GM23338 (cell line): ENCODE data around the gene EEPD1. TPM values are rescaled to one million over a fixed set of nuclear protein-coding genes. Genes with fewer than 3 reads are reported as not detected.
"Not testable (repeated sequence)": the region's sequence is repeated elsewhere in the genome, so short reads cannot be mapped to it uniquely, and the experiment has no call there.

Experiments
- ATAC-seq: fragments of 200-7000 bp; cut with Tn5 transposase; 3 replicates; pipeline ENCODE4 v1.9.1; 2020
- DNase-seq: peaks from one replicate; pipeline ENCODE4 v3.0.0-alpha.2; 2015; ENCODE audit warnings: low spot score
- H2AFZ ChIP-seq: fragments of 200-600 bp; sonication (generic); 2 replicates; pipeline ENCODE4 v1.8.0; 2016; ENCODE audit warnings: antibody characterized with exemption, mild to moderate bottlenecking, moderate library complexity
- H3F3A ChIP-seq: fragments of 200-600 bp; sonication (generic); replicated peaks from 2 replicates; pipeline ENCODE4 v1.8.0; 2017; ENCODE audit warnings: antibody characterized with exemption, mixed run types, low read depth
- H3K27ac ChIP-seq: fragments of 200-600 bp; sonication (generic); 2 replicates; pipeline ENCODE4 v1.6.1; 2016; ENCODE audit warnings: low read depth
- H3K27me3 ChIP-seq: fragments of 200-600 bp; sonication (generic); 2 replicates; pipeline ENCODE4 v1.8.0; 2016; ENCODE audit warnings: mild to moderate bottlenecking, mixed run types, moderate library complexity; ENCODE audit not compliant: insufficient read depth
- H3K36me3 ChIP-seq: fragments of 200-600 bp; sonication (generic); 2 replicates; pipeline ENCODE4 v1.8.0; 2016; ENCODE audit warnings: mild to moderate bottlenecking; ENCODE audit not compliant: insufficient read depth
- H3K4me1 ChIP-seq: fragments of 200-600 bp; sonication (generic); 2 replicates; pipeline ENCODE4 v1.8.0; 2016; ENCODE audit warnings: mild to moderate bottlenecking, moderate library complexity; ENCODE audit not compliant: insufficient read depth
- H3K4me2 ChIP-seq: fragments of 200-600 bp; sonication (generic); 2 replicates; pipeline ENCODE4 v1.7.1; 2017; ENCODE audit warnings: mixed run types
- H3K4me3 ChIP-seq: fragments of 200-600 bp; sonication (generic); 2 replicates; pipeline ENCODE4 v1.6.1; 2016; ENCODE audit warnings: mixed run types
- H3K79me2 ChIP-seq: fragments of 200-600 bp; sonication (generic); replicated peaks from 2 replicates; pipeline ENCODE4 v1.8.0; 2017; ENCODE audit warnings: mild to moderate bottlenecking; ENCODE audit not compliant: insufficient read depth
- H3K9me2 ChIP-seq: fragments of 200-600 bp; sonication (generic); 2 replicates; pipeline ENCODE4 v1.8.0; 2017; ENCODE audit not compliant: insufficient read depth
- H4K20me1 ChIP-seq: fragments of 200-600 bp; sonication (generic); replicated peaks from 2 replicates; pipeline ENCODE4 v1.8.0; 2017; ENCODE audit warnings: mild to moderate bottlenecking; ENCODE audit not compliant: insufficient read depth
- H3K27ac Mint-ChIP-seq: 2 replicates; pipeline ENCODE4 v1.8.0; 2020; ENCODE audit warnings: inconsistent platforms, mild to moderate bottlenecking, moderate library complexity, mixed read lengths
- H3K27me3 Mint-ChIP-seq: 3 replicates; pipeline ENCODE4 v1.8.0; 2022; ENCODE audit warnings: low read depth, mild to moderate bottlenecking, moderate library complexity, mixed read lengths, inconsistent platforms; ENCODE audit not compliant: insufficient read depth, poor library complexity
- H3K36me3 Mint-ChIP-seq: 3 replicates; pipeline ENCODE4 v1.8.0; 2021; ENCODE audit warnings: low read depth, mild to moderate bottlenecking, inconsistent platforms, moderate library complexity, mixed read lengths
- H3K4me1 Mint-ChIP-seq: 3 replicates; pipeline ENCODE4 v1.8.0; 2020; ENCODE audit warnings: mild to moderate bottlenecking, inconsistent platforms, mixed read lengths
- H3K4me3 Mint-ChIP-seq: 3 replicates; pipeline ENCODE4 v1.8.0; 2021; ENCODE audit warnings: moderate library complexity, mild to moderate bottlenecking, inconsistent platforms, mixed read lengths
- H3K9me3 Mint-ChIP-seq: 3 replicates; pipeline ENCODE4 v1.8.0; 2020; ENCODE audit warnings: moderate library complexity, mild to moderate bottlenecking, inconsistent platforms, mixed read lengths
- CREB1 ChIP-seq: fragments of 250-450 bp; sonication (Bioruptor Pico); IDR thresholded peaks from 2 replicates; pipeline ENCODE4 v1.5.0; 2020; ENCODE audit warnings: low read depth, mild to moderate bottlenecking, moderate library complexity
- JUNB ChIP-seq: IDR thresholded peaks from one replicate; pipeline ENCODE4 v1.6.1; 2016; ENCODE audit warnings: antibody characterized with exemption; ENCODE audit not compliant: unreplicated experiment
- NANOG ChIP-seq: IDR thresholded peaks from 2 replicates; pipeline ENCODE4 v1.6.1; 2016; ENCODE audit warnings: antibody characterized with exemption, borderline replicate concordance
- STAT1 ChIP-seq: IDR thresholded peaks from one replicate; pipeline ENCODE4 v1.6.1; 2016; ENCODE audit warnings: antibody characterized with exemption; ENCODE audit not compliant: unreplicated experiment
- ZNF331 ChIP-seq: fragments of 250-450 bp; sonication (Bioruptor Pico); IDR thresholded peaks from 2 replicates; pipeline ENCODE4 v1.5.0; 2020; ENCODE audit warnings: low read depth, mild to moderate bottlenecking, moderate library complexity
- polyA plus RNA-seq: library from polyadenylated mRNA; unstranded; fragments of >200 nt; fragmentation: Nextera tagmentation; extraction: Ambion mirVana; gene quantifications from 2 replicates; pipeline ENCODE4 v1.2.1, GENCODE V29; 2016
- total RNA-seq: library from RNA; depleted of rRNA; stranded (reverse); fragments of >200 nt; shearing (Covaris generic); gene quantifications from 2 replicates; pipeline ENCODE4 v1.2.3, GENCODE V29; 2014
- TF ChIP-seq, protein P1 (sequence below): IDR thresholded peaks from one replicate; pipeline ENCODE4 v1.6.1; 2018; ENCODE audit warnings: antibody characterized with exemption; ENCODE audit not compliant: unreplicated experiment
- TF ChIP-seq, protein P2 (sequence below): fragments of 250-450 bp; sonication (Bioruptor Pico); IDR thresholded peaks from 2 replicates; pipeline ENCODE4 v1.5.0; 2020; ENCODE audit warnings: mild to moderate bottlenecking, moderate library complexity

Gene EEPD1
- total and polyA plus RNA-seq, 2 experiments from 2014 or later: 4.1 to 17.1 TPM

DNA sequence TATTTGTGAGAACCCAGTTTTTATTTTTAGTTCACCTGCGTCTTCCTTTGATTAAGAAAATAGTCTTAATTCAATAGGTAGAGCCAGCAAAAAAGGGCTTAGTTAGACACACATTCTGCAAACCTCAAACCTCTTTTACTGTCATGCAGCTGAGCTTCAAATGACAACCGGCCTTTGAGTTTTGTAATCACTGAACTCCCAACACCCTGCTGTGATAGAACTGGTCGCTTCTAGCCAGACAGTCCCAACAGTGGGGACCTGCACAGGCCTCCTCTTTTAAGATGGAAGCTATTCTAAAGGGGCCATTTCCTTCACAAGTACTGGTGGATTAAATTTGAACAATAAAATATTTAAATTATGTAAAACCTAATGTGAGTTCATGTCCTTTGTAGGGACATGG is 90.3 kb downstream of the EEPD1 start:
- not testable (repeated sequence) for H3K4me3 Mint-ChIP-seq, ATAC-seq, H3K4me1 Mint-ChIP-seq, H3K4me2 ChIP-seq, H3K27ac Mint-ChIP-seq, H2AFZ ChIP-seq, H3K27me3 ChIP-seq, H3K27ac ChIP-seq, H3K36me3 ChIP-seq, H4K20me1 ChIP-seq, H3K79me2 ChIP-seq, H3K4me1 ChIP-seq, H3K4me3 ChIP-seq, H3K9me2 ChIP-seq, DNase-seq, H3F3A ChIP-seq, H3K27me3 Mint-ChIP-seq
- peaks cover 24% of the 10 kb centered on the region for H3K36me3 Mint-ChIP-seq
- peaks cover 12% of the 10 kb centered on the region for H3K9me3 Mint-ChIP-seq

DNA sequence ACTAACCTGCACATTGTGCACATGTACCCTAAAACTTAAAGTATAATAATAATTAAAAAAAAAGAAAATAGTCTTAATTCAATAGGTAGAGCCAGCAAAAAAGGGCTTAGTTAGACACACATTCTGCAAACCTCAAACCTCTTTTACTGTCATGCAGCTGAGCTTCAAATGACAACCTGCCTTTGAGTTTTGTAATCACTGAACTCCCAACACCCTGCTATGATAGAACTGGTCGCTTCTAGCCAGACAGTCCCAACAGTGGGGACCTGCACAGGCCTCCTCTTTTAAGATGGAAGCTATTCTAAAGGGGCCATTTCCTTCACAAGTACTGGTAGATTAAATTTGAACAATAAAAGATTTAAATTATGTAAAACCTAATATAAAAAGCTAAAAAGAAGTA is 90.9 kb downstream of the EEPD1 start:
- not testable (repeated sequence) for H3K27ac Mint-ChIP-seq, H3K4me1 ChIP-seq, H3F3A ChIP-seq, H4K20me1 ChIP-seq, H3K4me2 ChIP-seq, H3K9me2 ChIP-seq, H2AFZ ChIP-seq, H3K27me3 ChIP-seq, H3K27ac ChIP-seq, H3K27me3 Mint-ChIP-seq, H3K79me2 ChIP-seq, ATAC-seq, DNase-seq, H3K36me3 ChIP-seq, H3K4me1 Mint-ChIP-seq, H3K4me3 ChIP-seq, H3K4me3 Mint-ChIP-seq
- peaks cover 25% of the 10 kb centered on the region for H3K36me3 Mint-ChIP-seq
- peaks cover 12% of the 10 kb centered on the region for H3K9me3 Mint-ChIP-seq

DNA sequence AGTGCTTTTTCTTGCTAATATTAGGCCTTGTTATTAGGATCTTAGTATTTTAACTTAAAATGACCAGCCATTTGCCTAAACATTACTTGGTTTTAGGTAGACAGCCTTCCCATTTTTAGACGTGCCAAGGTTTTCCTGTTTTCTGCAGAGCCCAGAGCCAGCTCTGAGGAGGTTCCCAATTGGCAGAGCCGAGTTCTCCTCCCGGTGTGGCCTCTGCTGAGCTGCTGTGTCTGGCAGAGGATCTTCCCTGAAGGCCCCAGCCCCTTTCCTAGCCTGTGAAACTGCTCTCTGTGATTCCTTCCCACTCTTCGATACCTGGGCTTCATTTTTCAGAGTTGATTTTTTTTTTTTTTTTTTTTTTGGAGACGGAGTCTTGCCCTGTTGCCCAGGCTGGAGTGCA is 91.4 kb downstream of the EEPD1 start:
- 0 out of 2 replicates have a peak, but pooled peaks cover 2% of the 10 kb centered on the region for H3K4me1 ChIP-seq
- H3F3A ChIP-seq: no peaks in the 10 kb centered on the region
- no peak overlapping the region for H3K27ac ChIP-seq
- H3K4me3 Mint-ChIP-seq: no peak overlapping the region
- no peaks in the 10 kb centered on the region; the same call in 2 of the 3 replicates for H3K4me1 Mint-ChIP-seq
- no peak overlapping the region for H3K4me3 ChIP-seq
- no peaks in the 10 kb centered on the region for H3K79me2 ChIP-seq
- H3K36me3 Mint-ChIP-seq: peaks cover 25% of the 10 kb centered on the region
- H3K4me2 ChIP-seq: no peak overlapping the region
- ATAC-seq (no peak; the same call in 2 of the 3 replicates), DNase-seq (no peak)
- no peaks in the 10 kb centered on the region for H3K27me3 ChIP-seq
- no peaks in the 10 kb centered on the region for H3K36me3 ChIP-seq
- peaks cover 2% of the 10 kb centered on the region for H3K27me3 Mint-ChIP-seq
- H4K20me1 ChIP-seq: no peaks in the 10 kb centered on the region
- no peak overlapping the region for H3K27ac Mint-ChIP-seq
- H3K9me3 Mint-ChIP-seq: peaks cover 12% of the 10 kb centered on the region
- H2AFZ ChIP-seq: no peak overlapping the region
- H3K9me2 ChIP-seq: no peaks in the 10 kb centered on the region
- TF ChIP-seq CREB1 (CRISPR knock-in tag) (no peak), NANOG (no peak), STAT1 (no peak), JUNB (no peak), ZNF331 (CRISPR knock-in tag) (no peak)
- TF ChIP-seq, protein P1, sequence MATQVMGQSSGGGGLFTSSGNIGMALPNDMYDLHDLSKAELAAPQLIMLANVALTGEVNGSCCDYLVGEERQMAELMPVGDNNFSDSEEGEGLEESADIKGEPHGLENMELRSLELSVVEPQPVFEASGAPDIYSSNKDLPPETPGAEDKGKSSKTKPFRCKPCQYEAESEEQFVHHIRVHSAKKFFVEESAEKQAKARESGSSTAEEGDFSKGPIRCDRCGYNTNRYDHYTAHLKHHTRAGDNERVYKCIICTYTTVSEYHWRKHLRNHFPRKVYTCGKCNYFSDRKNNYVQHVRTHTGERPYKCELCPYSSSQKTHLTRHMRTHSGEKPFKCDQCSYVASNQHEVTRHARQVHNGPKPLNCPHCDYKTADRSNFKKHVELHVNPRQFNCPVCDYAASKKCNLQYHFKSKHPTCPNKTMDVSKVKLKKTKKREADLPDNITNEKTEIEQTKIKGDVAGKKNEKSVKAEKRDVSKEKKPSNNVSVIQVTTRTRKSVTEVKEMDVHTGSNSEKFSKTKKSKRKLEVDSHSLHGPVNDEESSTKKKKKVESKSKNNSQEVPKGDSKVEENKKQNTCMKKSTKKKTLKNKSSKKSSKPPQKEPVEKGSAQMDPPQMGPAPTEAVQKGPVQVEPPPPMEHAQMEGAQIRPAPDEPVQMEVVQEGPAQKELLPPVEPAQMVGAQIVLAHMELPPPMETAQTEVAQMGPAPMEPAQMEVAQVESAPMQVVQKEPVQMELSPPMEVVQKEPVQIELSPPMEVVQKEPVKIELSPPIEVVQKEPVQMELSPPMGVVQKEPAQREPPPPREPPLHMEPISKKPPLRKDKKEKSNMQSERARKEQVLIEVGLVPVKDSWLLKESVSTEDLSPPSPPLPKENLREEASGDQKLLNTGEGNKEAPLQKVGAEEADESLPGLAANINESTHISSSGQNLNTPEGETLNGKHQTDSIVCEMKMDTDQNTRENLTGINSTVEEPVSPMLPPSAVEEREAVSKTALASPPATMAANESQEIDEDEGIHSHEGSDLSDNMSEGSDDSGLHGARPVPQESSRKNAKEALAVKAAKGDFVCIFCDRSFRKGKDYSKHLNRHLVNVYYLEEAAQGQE: no peak
- TF ChIP-seq, protein P2, sequence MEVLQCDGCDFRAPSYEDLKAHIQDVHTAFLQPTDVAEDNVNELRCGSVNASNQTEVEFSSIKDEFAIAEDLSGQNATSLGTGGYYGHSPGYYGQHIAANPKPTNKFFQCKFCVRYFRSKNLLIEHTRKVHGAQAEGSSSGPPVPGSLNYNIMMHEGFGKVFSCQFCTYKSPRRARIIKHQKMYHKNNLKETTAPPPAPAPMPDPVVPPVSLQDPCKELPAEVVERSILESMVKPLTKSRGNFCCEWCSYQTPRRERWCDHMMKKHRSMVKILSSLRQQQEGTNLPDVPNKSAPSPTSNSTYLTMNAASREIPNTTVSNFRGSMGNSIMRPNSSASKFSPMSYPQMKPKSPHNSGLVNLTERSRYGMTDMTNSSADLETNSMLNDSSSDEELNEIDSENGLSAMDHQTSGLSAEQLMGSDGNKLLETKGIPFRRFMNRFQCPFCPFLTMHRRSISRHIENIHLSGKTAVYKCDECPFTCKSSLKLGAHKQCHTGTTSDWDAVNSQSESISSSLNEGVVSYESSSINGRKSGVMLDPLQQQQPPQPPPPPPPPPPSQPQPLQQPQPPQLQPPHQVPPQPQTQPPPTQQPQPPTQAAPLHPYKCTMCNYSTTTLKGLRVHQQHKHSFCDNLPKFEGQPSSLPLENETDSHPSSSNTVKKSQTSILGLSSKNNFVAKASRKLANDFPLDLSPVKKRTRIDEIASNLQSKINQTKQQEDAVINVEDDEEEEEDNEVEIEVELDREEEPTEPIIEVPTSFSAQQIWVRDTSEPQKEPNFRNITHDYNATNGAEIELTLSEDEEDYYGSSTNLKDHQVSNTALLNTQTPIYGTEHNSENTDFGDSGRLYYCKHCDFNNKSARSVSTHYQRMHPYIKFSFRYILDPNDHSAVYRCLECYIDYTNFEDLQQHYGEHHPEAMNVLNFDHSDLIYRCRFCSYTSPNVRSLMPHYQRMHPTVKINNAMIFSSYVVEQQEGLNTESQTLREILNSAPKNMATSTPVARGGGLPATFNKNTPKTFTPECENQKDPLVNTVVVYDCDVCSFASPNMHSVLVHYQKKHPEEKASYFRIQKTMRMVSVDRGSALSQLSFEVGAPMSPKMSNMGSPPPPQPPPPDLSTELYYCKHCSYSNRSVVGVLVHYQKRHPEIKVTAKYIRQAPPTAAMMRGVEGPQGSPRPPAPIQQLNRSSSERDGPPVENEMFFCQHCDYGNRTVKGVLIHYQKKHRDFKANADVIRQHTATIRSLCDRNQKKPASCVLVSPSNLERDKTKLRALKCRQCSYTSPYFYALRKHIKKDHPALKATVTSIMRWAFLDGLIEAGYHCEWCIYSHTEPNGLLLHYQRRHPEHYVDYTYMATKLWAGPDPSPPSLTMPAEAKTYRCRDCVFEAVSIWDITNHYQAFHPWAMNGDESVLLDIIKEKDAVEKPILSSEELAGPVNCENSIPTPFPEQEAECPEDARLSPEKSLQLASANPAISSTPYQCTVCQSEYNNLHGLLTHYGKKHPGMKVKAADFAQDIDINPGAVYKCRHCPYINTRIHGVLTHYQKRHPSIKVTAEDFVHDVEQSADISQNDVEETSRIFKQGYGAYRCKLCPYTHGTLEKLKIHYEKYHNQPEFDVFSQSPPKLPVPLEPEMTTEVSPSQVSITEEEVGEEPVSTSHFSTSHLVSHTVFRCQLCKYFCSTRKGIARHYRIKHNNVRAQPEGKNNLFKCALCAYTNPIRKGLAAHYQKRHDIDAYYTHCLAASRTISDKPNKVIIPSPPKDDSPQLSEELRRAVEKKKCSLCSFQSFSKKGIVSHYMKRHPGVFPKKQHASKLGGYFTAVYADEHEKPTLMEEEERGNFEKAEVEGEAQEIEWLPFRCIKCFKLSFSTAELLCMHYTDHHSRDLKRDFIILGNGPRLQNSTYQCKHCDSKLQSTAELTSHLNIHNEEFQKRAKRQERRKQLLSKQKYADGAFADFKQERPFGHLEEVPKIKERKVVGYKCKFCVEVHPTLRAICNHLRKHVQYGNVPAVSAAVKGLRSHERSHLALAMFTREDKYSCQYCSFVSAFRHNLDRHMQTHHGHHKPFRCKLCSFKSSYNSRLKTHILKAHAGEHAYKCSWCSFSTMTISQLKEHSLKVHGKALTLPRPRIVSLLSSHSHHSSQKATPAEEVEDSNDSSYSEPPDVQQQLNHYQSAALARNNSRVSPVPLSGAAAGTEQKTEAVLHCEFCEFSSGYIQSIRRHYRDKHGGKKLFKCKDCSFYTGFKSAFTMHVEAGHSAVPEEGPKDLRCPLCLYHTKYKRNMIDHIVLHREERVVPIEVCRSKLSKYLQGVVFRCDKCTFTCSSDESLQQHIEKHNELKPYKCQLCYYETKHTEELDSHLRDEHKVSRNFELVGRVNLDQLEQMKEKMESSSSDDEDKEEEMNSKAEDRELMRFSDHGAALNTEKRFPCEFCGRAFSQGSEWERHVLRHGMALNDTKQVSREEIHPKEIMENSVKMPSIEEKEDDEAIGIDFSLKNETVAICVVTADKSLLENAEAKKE (CRISPR knock-in tag): no peak
